Endothelial cell of umbilical vein (primary cell): Measurements from ENCODE around the gene CHRM4. TPM values are rescaled to one million over a fixed set of nuclear protein-coding genes. Genes with fewer than 3 reads are reported as not detected.

ENCODE experiments used
- BruUV-seq: library from RNA; stranded (reverse); fragments of 400-500 nt; replicated peaks from 2 replicates; lab custom pipeline; 2021; lab: Mats Ljungman, UMichigan
- CTCF ChIA-PET: fragments of 300-600, 350-600 bp; sonication (Branson Sonifier 250); formaldehyde crosslinking; loops from one replicate; lab custom pipeline; 2021; ENCODE audit warnings: antibody characterized with exemption, inconsistent platforms; lab: Charles Lee
- POLR2A ChIA-PET: fragments of 300-600, 350-600 bp; sonication (Branson Sonifier 250); formaldehyde crosslinking; loops from one replicate; lab custom pipeline; 2021; ENCODE audit warnings: antibody characterized with exemption, inconsistent platforms; lab: Charles Lee
- DNase-seq: peaks from one replicate; pipeline ENCODE4 v3.0.0-alpha.2; 2011; ENCODE audit warnings: low read depth, low spot score
- FAIRE-seq: peaks from 2 replicates; lab custom pipeline; 2011; peaks lifted over from hg19 to GRCh38; lab: Jason Lieb, UNC
- H2AFZ ChIP-seq: 2 replicates; pipeline ENCODE4 v1.6.0; 2012; ENCODE audit warnings: low read depth, low read length, control low read depth, inconsistent platforms
- H3K27ac ChIP-seq: 2 replicates; pipeline ENCODE4 v1.5.1; 2011; ENCODE audit warnings: low read depth, mild to moderate bottlenecking, control low read depth, low read length, moderate library complexity; ENCODE audit not compliant: insufficient read depth
- H3K27me3 ChIP-seq, 2 experiments: 2 replicates each; pipeline versions ENCODE4 v1.6.0 to v1.6.1; 2011; ENCODE audit warnings: low read length in 2 of 2, mixed read lengths in 1 of 2; ENCODE audit not compliant: control insufficient read depth in 2 of 2, insufficient read depth in 2 of 2
- H3K36me3 ChIP-seq, 2 experiments: 2 replicates in 1 of 2; 3 replicates in 1 of 2; pipeline ENCODE4 v1.5.1; 2011; ENCODE audit warnings: low read length in 2 of 2, mild to moderate bottlenecking in 1 of 2, moderate library complexity in 1 of 2; ENCODE audit not compliant: control insufficient read depth in 2 of 2, insufficient read depth in 2 of 2; ENCODE audit errors: extremely low read depth in 1 of 2
- H3K4me1 ChIP-seq: 3 replicates; pipeline ENCODE4 v1.5.1; 2011; ENCODE audit warnings: mild to moderate bottlenecking, low read length; ENCODE audit not compliant: control insufficient read depth, insufficient read depth; ENCODE audit errors: extremely low read depth
- H3K4me2 ChIP-seq: 2 replicates; pipeline ENCODE4 v1.6.1; 2011; ENCODE audit warnings: low read length, control low read depth, mixed read lengths; ENCODE audit not compliant: insufficient read depth
- H3K4me3 ChIP-seq, 3 experiments: fragments of 200-600 bp in 1 of 3; sonication (generic), shearing (Covaris generic) in 1 of 3; replicated peaks in 1 of 3; 2 replicates each; pipeline ENCODE4 v1.5.1; 2011 to 2016; ENCODE audit warnings: control low read depth in 3 of 3, low read length in 3 of 3, mild to moderate bottlenecking in 2 of 3, inconsistent platforms in 1 of 3, low read depth in 1 of 3, moderate library complexity in 1 of 3; ENCODE audit not compliant: insufficient read depth in 1 of 3
- H3K79me2 ChIP-seq: 2 replicates; pipeline ENCODE4 v1.6.0; 2012; ENCODE audit warnings: low read length, inconsistent platforms; ENCODE audit not compliant: control insufficient read depth, insufficient read depth
- H3K9ac ChIP-seq: replicated peaks from 2 replicates; pipeline ENCODE3; 2011; ENCODE audit warnings: low read length, control low read depth; ENCODE audit not compliant: insufficient read depth; ENCODE audit errors: extremely low read depth
- H3K9me1 ChIP-seq: replicated peaks from 3 replicates; pipeline ENCODE4 v1.6.0; 2011; ENCODE audit warnings: mild to moderate bottlenecking, low read length; ENCODE audit not compliant: control insufficient read depth, insufficient read depth; ENCODE audit errors: extremely low read depth
- H3K9me3 ChIP-seq: replicated peaks from 2 replicates; pipeline ENCODE4 v1.5.1; 2012; ENCODE audit warnings: low read length, inconsistent platforms; ENCODE audit not compliant: control insufficient read depth, insufficient read depth
- H4K20me1 ChIP-seq: replicated peaks from 2 replicates; pipeline ENCODE3; 2011; ENCODE audit warnings: mild to moderate bottlenecking, low read length; ENCODE audit not compliant: control insufficient read depth, insufficient read depth; ENCODE audit errors: extremely low read depth
- EZH2 ChIP-seq: IDR thresholded peaks from 2 replicates; pipeline ENCODE4 v1.6.1; 2012; ENCODE audit warnings: borderline replicate concordance, low read depth, mild to moderate bottlenecking, moderate library complexity, low read length, inconsistent platforms; ENCODE audit not compliant: severe bottlenecking
- FOS ChIP-seq: IDR thresholded peaks from 2 replicates; pipeline ENCODE4 v1.6.1; 2011; ENCODE audit warnings: mild to moderate bottlenecking, low read length, moderate library complexity, borderline replicate concordance; ENCODE audit not compliant: insufficient read depth
- GATA2 ChIP-seq: IDR thresholded peaks from 2 replicates; pipeline ENCODE4 v1.7.0; 2011; ENCODE audit warnings: low read depth, mild to moderate bottlenecking, moderate library complexity, mixed read lengths, low read length; ENCODE audit not compliant: insufficient read length, insufficient read depth
- JUN ChIP-seq: IDR thresholded peaks from 2 replicates; pipeline ENCODE4 v1.6.1; 2011; ENCODE audit warnings: borderline replicate concordance, low read depth; ENCODE audit not compliant: insufficient read length, insufficient read depth
- MYC ChIP-seq: IDR thresholded peaks from one replicate; pipeline ENCODE4 v1.6.1; 2011; ENCODE audit warnings: mild to moderate bottlenecking, low read depth, low read length
- POLR2A ChIP-seq: IDR thresholded peaks from 2 replicates; pipeline ENCODE4 v1.6.1; 2012; ENCODE audit warnings: low read depth, mild to moderate bottlenecking, control low read depth, low read length
- POLR2AphosphoS5 ChIP-seq: IDR thresholded peaks from 2 replicates; pipeline ENCODE4 v1.6.1; 2012; ENCODE audit warnings: low read depth, mild to moderate bottlenecking, control low read depth, low read length, moderate library complexity; ENCODE audit not compliant: insufficient read depth
- dilution Hi-C: fragments of 300-500 bp; cut with MboI; formaldehyde crosslinking; loops from one replicate; pipeline ENCODE4 v1.15.0; 2019; ENCODE audit warnings: low sequenced_read_pairs; ENCODE audit not compliant: extremely low pct_ligation_motif_present
- intact Hi-C: fragments of 100-400 bp; cut with micrococcal nuclease; formaldehyde crosslinking; loops from one replicate; pipeline ENCODE4 v1.10.0; 2022
- polyA plus RNA-seq, 4 experiments: library from polyadenylated mRNA; depleted of rRNA in 3 of 4; stranded (reverse) in 3 of 4; unstranded in 1 of 4; fragments of >200 nt; gene quantifications; 2 replicates each; pipeline versions ENCODE4 v1.2.1 to v1.2.3, GENCODE V29; 2011 to 2012; ENCODE audit warnings: missing spikeins in 1 of 4
- total RNA-seq: library from RNA; stranded (reverse); gene quantifications from 2 replicates; pipeline ENCODE4 v1.2.3, GENCODE V29; 2021
- TF ChIP-seq, protein P1 (sequence below): IDR thresholded peaks from 2 replicates; pipeline ENCODE4 v1.6.1; 2011; ENCODE audit not compliant: insufficient read depth, insufficient read length
- TF ChIP-seq, protein P2 (sequence below), 2 donors: IDR thresholded peaks; 1 replicate in 1 of 2; 2 replicates in 1 of 2; pipeline ENCODE4 v1.5.1; 2011; ENCODE audit warnings: low read length in 2 of 2, mild to moderate bottlenecking in 2 of 2, moderate library complexity in 2 of 2, control low read depth in 1 of 2, inconsistent platforms in 1 of 2, low read depth in 1 of 2; ENCODE audit not compliant: insufficient read depth in 1 of 2; ENCODE audit errors: extremely low read depth in 1 of 2

The CHRM4 gene
- total and polyA plus RNA-seq, 2 donors (not counting 3 experiments of a cell fraction or from before 2014, with no cell fraction given) = 0.04 to 0.22 TPM

DNA sequence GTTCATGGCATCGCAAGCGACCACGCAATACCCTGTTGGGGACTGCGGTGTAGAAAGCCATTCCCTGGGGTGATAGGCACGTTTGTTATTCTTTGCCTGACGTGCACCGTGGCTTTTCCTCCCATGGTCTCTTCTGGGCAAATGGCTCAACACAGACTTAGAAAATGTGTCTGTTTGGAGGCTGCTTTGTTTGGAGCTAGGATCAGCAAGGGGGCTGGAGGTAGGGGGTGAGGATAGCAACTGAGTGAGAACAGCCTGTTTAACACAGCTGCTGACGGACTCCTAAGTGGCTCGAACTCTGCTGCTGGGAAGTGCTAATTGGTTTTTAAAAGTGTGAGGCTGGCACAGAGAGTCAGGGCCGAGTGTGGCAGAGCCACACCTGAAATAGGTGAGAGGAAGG is 16.1 kb upstream of the CHRM4 start:
- Histone ChIP-seq H3K27ac (no peak overlapping the region), H2AFZ (no peak overlapping the region), H3K4me1 (no peaks in the 10 kb centered on the region), H3K4me2 (no peak overlapping the region), H3K27me3 (no peaks in the 10 kb centered on the region), H3K9me1 (no peaks in the 10 kb centered on the region), H3K9me3 (no peaks in the 10 kb centered on the region), H3K9ac (no peak overlapping the region), H4K20me1 (no peaks in the 10 kb centered on the region), H3K4me3 (no peak overlapping the region), H3K36me3 (peaks cover 3 to 15% of the 10 kb centered on the region in 2 experiments), H3K79me2 (no peaks in the 10 kb centered on the region)
- intact Hi-C loops = no loop called here
- no peak for DNase-seq
- ChIA-PET CTCF (no interaction called here), POLR2A (no interaction called here)
- dilution Hi-C loops = no loop called here
- FAIRE-seq = no peak
- no TSS peak for BruUV-seq
- TF ChIP-seq, protein P1, sequence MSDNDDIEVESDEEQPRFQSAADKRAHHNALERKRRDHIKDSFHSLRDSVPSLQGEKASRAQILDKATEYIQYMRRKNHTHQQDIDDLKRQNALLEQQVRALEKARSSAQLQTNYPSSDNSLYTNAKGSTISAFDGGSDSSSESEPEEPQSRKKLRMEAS = no peak
- TF ChIP-seq JUN (no peak), FOS (no peak), MYC (no peak), GATA2 (no peak), POLR2AphosphoS5 (no peak), POLR2A (no peak), EZH2 (no peak)
- TF ChIP-seq, protein P2, sequence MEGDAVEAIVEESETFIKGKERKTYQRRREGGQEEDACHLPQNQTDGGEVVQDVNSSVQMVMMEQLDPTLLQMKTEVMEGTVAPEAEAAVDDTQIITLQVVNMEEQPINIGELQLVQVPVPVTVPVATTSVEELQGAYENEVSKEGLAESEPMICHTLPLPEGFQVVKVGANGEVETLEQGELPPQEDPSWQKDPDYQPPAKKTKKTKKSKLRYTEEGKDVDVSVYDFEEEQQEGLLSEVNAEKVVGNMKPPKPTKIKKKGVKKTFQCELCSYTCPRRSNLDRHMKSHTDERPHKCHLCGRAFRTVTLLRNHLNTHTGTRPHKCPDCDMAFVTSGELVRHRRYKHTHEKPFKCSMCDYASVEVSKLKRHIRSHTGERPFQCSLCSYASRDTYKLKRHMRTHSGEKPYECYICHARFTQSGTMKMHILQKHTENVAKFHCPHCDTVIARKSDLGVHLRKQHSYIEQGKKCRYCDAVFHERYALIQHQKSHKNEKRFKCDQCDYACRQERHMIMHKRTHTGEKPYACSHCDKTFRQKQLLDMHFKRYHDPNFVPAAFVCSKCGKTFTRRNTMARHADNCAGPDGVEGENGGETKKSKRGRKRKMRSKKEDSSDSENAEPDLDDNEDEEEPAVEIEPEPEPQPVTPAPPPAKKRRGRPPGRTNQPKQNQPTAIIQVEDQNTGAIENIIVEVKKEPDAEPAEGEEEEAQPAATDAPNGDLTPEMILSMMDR (IDR thresholded peaks at IDR 0.05; ENCODE audit: extremely low read depth in 1 of 2, insufficient read depth in 1 of 2, low read depth in 1 of 2, low read length in 2 of 2) = no peak
